ENCODE results near the gene INPP5D. TPM values are rescaled to one million over a fixed set of nuclear protein-coding genes. Genes with fewer than 3 reads are reported as not detected.

INPP5D gene
- total RNA-seq, 1 experiment from 2014 or later, result 0.74 TPM

- no peaks in the 10 kb centered on the region for H3K27me3 ChIP-seq (ENCODE audit: insufficient read depth, low read depth)
- H3K9me2 ChIP-seq (ENCODE audit: insufficient read depth), result no peaks in the 10 kb centered on the region
- intact Hi-C loops (cut with micrococcal nuclease; ENCODE audit: unreplicated experiment), result no loop called here
- H3K79me2 ChIP-seq (ENCODE audit: low read depth), result no peaks in the 10 kb centered on the region
- no TSS peak for BruUV-seq (replicated peaks)
- no peaks in the 10 kb centered on the region for H3K9me3 ChIP-seq (ENCODE audit: insufficient read depth, low read depth)
- no peaks in the 10 kb centered on the region; the same call in 1 of the 2 replicates for H3F3A ChIP-seq (ENCODE audit: insufficient read depth, low read depth)
- H2AFZ ChIP-seq, result no peak overlapping the region
- DNase-seq, result no peak
- H4K20me1 ChIP-seq (ENCODE audit: insufficient read depth), result no peaks in the 10 kb centered on the region
- TF ChIP-seq EZH2 (IDR thresholded peaks at IDR 0.05; ENCODE audit: low read depth) (no peak), CTCF (conservative IDR thresholded peaks at IDR 0.05) (no peak)
- ChIA-PET POLR2A (ENCODE audit: unreplicated experiment) (no interaction called here), CTCF (no interaction called here)
- no peaks in the 10 kb centered on the region for H3K4me1 ChIP-seq (replicated peaks; ENCODE audit: insufficient read depth)
- H3K4me3 ChIP-seq, result no peak overlapping the region
- H3K36me3 ChIP-seq (ENCODE audit: low read depth), result no peaks in the 10 kb centered on the region
- no peak overlapping the region for H3K4me2 ChIP-seq
- H3K27ac ChIP-seq, result no peak overlapping the region
Measured at GRCh38 chr2:233228376-233228775, 168.2 kb downstream of the INPP5D start.

- ChIA-PET POLR2A (ENCODE audit: unreplicated experiment) (interaction anchor here (0.6 kb wide), 1 partner anchor 63 kb away, joined by 19 read pairs; no protein-coding TSS in a partner anchor), CTCF (no interaction called here)
- Histone ChIP-seq H3K4me2 (no peak overlapping the region), H3K36me3 (ENCODE audit: low read depth) (no peaks in the 10 kb centered on the region), H3K79me2 (ENCODE audit: low read depth) (no peaks in the 10 kb centered on the region), H3K27me3 (ENCODE audit: insufficient read depth, low read depth) (no peaks in the 10 kb centered on the region), H2AFZ (no peak overlapping the region), H3F3A (ENCODE audit: insufficient read depth, low read depth) (no peaks in the 10 kb centered on the region; the same call in 1 of the 2 replicates), H3K4me1 (replicated peaks; ENCODE audit: insufficient read depth) (no peaks in the 10 kb centered on the region), H3K9me3 (ENCODE audit: insufficient read depth, low read depth) (no peaks in the 10 kb centered on the region), H3K27ac (no peak overlapping the region), H4K20me1 (ENCODE audit: insufficient read depth) (no peaks in the 10 kb centered on the region), H3K9me2 (ENCODE audit: insufficient read depth) (no peaks in the 10 kb centered on the region), H3K4me3 (no peak overlapping the region)
- TF ChIP-seq CTCF (conservative IDR thresholded peaks at IDR 0.05), result no peak
- no TSS peak for BruUV-seq (replicated peaks)
- intact Hi-C loops (cut with micrococcal nuclease; ENCODE audit: unreplicated experiment), result no loop called here
- DNase-seq, result no peak
Measured at GRCh38 chr2:233233618-233234230, 173.6 kb downstream of the INPP5D start.

- DNase-seq, result no peak
- H3K9me2 ChIP-seq (ENCODE audit: insufficient read depth), result no peaks in the 10 kb centered on the region
- H3K4me1 ChIP-seq (replicated peaks; ENCODE audit: insufficient read depth), result no peaks in the 10 kb centered on the region
- no peak overlapping the region for H2AFZ ChIP-seq
- no TSS peak for BruUV-seq (replicated peaks)
- intact Hi-C loops (cut with micrococcal nuclease; ENCODE audit: unreplicated experiment), result no loop called here
- POLR2A ChIA-PET (ENCODE audit: unreplicated experiment), result no interaction called here
- no peaks in the 10 kb centered on the region for H3K9me3 ChIP-seq (ENCODE audit: insufficient read depth, low read depth)
- H3K4me3 ChIP-seq, result no peak overlapping the region
- H3K27ac ChIP-seq, result no peak overlapping the region
- TF ChIP-seq EZH2 (IDR thresholded peaks at IDR 0.05; ENCODE audit: low read depth) (no peak), CTCF (conservative IDR thresholded peaks at IDR 0.05) (no peak)
- no peak overlapping the region for H3K4me2 ChIP-seq
- H3K36me3 ChIP-seq (ENCODE audit: low read depth), result no peaks in the 10 kb centered on the region
- CTCF ChIA-PET, result interaction anchor here (0.6 kb wide), 1 partner anchor 205 kb away, joined by 3 read pairs; no protein-coding TSS in a partner anchor
- no peaks in the 10 kb centered on the region; the same call in 1 of the 2 replicates for H3F3A ChIP-seq (ENCODE audit: insufficient read depth, low read depth)
- no peaks in the 10 kb centered on the region for H3K27me3 ChIP-seq (ENCODE audit: insufficient read depth, low read depth)
- H3K79me2 ChIP-seq (ENCODE audit: low read depth), result no peaks in the 10 kb centered on the region
- no peaks in the 10 kb centered on the region for H4K20me1 ChIP-seq (ENCODE audit: insufficient read depth)
Measured at GRCh38 chr2:233234264-233234663, 174.1 kb downstream of the INPP5D start.

Measured in PC-9 (cell line).